HG03571 (cell line): ENCODE results near the gene FBXW8.

ENCODE experiments used
- ATAC-seq: cut with Tn5 transposase; IDR thresholded peaks from one replicate; pipeline ENCODE4 v1.9.1; 2021; ENCODE audit not compliant: unreplicated experiment

Gene FBXW8

DNA sequence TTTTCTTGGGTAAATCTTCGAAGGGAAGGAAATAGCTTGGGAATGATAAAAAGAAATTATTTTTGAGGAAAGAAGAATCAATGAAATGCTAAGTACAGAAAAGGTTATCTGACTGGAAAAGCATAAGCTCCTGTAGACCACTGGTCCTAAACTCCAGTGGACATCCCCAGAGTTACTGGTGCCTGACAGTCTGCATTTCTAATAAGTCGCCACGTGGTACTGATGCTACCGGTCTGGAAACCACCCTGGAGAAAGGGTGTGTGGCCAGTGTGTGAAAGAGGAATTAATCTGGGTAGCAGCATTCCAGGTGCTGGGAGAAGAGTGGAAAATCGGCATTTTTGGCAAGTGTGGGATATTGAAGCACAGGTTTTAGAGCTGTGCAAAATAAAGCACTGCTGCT lies 73.3 kb downstream of the FBXW8 start:
- no peak for ATAC-seq

GRCh38 chr12:116990329-116990728 lies 79.6 kb downstream of the FBXW8 start:
- no peak for ATAC-seq

- no peak for ATAC-seq
These were observed 80.5 kb downstream of the FBXW8 start for GRCh38 chr12:116990971-116991966.

- no peak for ATAC-seq
These were observed 85.3 kb downstream of the FBXW8 start for GRCh38 chr12:116996093-116996492.

GRCh38 chr12:116996621-116997020 lies 85.9 kb downstream of the FBXW8 start:
- ATAC-seq: no peak

DNA sequence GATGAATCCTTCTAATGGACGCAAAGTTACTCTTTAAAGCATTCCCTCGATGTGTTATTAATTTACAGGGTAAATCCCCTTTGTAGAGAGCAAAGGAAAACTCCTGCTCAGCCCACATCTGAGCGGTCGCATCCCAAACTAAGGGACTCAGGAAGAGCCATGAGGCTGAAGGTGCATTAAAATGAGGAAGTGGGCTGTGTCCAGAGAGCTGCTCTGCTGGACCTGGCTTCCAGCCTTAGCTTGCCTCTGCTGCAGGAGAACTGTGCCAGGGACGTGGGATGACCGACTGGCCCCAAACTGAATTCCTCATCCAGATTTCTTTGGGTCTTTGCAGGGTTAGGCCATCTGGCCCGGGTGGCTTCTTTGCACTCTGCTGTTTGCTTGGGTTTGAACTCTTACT lies 88.3 kb downstream of the FBXW8 start:
- no peak for ATAC-seq

DNA sequence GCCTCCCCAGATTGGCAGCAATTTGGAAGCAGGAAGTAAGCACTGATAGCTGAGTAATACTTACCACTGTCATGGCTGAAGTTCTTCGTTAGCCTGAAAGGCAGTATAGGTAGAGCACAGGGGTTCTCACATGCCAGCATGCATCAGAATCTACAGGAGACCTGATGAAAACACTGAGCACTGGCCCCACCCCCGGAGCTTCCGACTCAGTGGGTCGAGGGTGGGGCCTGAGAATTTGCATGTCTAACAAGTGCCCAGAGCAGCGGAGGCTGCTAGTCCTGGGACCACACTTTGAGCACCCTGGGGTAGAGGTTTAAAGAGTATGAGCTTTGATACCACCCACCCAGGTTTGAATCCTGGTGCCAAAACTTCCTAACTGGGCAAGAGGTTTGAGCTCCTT lies 89.6 kb downstream of the FBXW8 start:
- no peak for ATAC-seq

DNA sequence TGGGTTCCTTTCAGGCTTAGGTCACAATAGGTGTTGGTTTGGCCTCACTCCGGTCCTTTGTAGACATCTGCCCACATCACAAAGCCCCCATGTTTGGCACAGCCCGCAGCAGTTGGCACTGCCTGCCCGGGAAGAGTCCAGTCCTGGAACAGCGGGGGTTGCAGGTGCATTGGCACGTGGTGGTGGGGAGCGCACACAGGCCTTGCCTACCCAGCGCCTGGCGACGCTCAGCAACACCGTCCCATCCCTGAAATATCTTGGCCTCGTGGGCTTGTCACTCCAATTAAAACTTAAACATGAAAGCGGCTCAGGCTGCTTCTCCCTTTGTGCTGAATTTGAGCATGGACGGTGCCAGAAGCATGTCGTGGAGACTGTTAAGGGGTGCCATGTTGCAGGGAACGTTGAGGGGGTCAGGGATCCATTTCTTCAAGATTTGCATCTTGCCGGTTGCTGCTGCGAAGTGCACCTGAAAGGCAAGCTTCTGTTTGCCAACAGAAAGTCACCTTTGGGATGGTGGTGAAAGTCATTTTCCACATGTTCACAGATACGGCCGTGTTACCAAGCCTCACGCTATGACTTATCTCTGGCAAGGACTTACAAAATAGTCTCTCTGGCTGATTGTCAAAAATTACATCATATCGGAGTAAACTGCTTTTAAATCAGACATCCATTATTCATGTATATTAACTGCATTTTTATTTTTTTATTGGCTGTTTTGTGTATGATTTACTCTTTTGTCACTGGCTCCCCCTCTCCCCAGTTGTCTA lies 91.5 kb downstream of the FBXW8 start:
- no peak for ATAC-seq

DNA sequence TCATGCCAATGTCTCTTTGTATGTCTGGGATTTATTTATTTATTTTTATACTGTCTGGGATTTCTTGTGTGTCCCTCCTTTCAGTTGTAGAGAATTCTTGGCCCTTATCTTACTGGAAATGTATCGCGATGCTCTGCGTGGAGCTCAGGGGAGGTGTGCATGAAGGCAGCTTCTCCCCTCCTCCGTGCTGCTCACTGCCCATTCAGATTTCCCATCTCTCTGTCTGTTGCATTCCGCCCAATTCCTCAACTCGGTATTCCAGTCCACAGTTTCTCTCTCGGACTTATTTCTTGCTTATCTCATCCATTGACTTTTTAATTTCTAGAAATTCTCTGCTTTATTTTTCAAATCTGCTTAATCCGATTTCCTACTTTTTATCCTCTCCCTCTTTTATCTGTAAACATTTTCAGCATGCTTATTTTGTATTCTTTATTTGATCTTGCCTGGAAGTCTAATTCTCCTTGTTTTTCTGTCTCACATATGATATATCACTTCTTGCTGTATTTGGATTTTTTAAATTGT lies 93.2 kb downstream of the FBXW8 start:
- ATAC-seq: no peak

DNA sequence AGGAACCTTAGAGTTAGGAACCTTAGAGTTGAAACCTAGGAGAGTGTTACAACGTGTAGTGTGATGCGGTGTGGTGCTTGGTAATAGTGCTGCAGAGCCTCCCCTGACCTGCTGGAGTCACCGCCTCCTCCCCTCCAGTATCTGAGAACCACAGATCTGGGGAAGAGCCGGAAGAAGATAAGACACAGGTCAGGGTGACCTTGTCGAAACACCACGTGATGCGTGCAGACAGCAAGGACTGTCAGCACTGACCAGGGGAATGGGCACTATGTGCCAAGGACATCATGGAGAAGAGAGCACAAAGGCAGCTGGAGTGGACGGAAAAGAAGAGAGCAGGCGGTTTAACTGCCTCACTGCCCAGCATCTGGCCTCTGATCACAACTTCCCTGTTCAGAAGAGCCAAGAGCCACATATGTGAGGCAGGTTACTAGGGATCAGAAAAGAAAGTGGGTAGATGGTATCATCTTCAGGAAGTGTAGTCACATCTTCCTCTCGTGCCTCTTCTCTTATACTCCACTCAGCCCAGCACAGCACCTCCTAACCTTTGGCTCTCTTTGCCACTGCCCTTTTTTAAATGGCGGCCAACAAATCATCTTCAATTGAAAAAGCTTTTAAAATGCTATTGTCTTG lies 94.8 kb downstream of the FBXW8 start:
- no peak for ATAC-seq

GRCh38 chr12:117006333-117006732 lies 95.6 kb downstream of the FBXW8 start:
- no peak for ATAC-seq

- ATAC-seq: no peak
These were observed 96.8 kb downstream of the FBXW8 start for GRCh38 chr12:117007577-117007976.

- no peak for ATAC-seq
These were observed 99.0 kb downstream of the FBXW8 start for GRCh38 chr12:117009759-117010158.

- no peak for ATAC-seq
These were observed 100.1 kb downstream of the FBXW8 start for GRCh38 chr12:117010693-117011451.

DNA sequence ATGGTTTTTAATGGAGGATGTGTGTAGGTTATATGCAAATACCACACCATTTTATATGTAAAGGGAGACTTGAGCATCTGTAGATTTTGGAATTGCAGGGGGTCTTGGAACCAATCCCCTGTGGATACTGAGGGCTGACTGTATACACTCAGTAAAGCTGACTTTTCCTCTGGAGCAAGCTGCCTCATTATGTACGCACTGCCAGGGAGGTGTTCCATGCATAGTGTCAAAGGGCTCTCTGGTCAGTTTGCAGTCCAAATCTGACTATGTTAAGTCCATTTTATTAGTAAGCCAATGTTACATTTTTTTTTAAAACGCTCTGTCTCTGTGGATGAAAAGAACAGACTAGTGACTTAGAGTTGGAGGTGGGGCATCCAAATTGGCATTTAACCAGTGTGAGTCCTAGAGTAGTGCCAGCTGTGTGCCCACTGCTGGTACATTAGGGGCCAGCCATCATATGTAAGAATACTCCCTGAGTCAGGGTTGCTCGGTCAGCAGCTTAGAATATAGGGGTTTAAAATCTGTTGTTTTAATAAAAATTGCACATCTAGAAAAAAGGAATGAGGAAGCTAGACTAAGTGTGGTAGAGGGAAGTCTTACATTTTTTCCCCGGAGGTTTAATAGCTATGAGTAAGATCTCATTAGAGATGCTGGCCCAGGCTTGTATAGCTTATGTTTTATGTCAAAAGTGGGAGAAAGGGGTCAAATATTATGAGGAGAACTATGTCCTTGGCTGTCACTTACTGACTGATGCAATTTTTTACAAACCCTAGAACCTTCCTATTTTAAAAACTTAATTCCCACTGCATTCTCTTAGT lies 101.4 kb downstream of the FBXW8 start:
- no peak for ATAC-seq

GRCh38 chr12:117013726-117014125 lies 103.0 kb downstream of the FBXW8 start:
- ATAC-seq: no peak

DNA sequence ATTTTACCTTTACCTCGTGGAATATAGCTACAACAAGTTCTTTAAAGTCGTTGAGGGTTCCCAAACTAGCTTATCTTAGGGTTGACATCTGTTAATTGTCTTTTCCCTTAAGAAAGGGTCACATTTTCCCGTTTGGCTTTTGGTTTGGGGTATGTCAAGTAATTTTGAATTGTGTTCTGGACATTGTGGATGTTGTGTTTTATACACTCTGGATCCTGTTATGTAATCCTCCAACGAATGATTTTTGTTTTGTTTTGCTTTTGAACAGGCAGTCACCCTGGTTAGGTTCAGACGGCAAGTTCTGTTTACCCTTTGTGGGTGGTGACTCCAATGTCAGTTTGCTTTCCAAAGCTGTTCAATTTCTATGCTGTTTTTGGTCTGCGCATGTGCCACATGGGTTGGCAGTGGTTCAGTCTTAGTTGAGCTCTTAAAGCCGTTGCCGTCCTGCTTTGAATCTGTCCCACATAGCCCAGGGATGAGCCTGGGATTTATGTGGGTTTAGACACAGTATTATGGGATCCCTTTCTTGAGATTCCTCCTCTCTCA lies 103.7 kb downstream of the FBXW8 start:
- ATAC-seq: no peak

- no peak for ATAC-seq
These were observed 105.1 kb downstream of the FBXW8 start for GRCh38 chr12:117015811-117016210.

DNA sequence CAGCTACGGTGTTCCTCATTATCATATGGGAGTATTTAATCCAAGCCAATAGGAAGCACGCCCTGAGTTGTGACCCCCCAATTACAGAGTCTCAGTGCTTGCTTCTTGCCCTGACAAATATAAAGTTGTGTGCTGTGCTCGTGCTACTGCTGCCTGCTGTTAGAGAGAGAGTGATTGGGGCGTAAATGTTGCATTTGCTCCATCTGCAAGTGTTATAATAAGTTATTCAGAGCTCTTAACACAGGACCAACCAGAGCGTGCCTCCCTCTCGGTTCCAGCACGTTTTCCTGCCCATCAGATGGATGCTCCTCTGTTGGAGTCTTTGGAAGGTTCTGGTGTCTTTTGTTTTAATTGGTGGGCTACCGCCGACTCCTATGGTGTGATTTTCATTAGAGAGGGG lies 107.1 kb downstream of the FBXW8 start:
- ATAC-seq: no peak
